KMS-11 (cell line): ENCODE measurements around the gene PDS5B.

Experiments used
- H2AFZ ChIP-seq: fragments of 200-600 bp; sonication (generic); 2 replicates; pipeline ENCODE4 v1.6.1; 2016; ENCODE audit warnings: antibody characterized with exemption, mixed run types, low read depth
- H3K27ac ChIP-seq: fragments of 200-600 bp; sonication (generic); 2 replicates; pipeline ENCODE4 v1.6.1; 2016; ENCODE audit warnings: mild to moderate bottlenecking, mixed run types
- H3K27me3 ChIP-seq: fragments of 200-600 bp; sonication (generic); 2 replicates; pipeline ENCODE4 v1.6.1; 2017; ENCODE audit warnings: mild to moderate bottlenecking, low read depth, mixed run types, moderate library complexity; ENCODE audit not compliant: insufficient read depth
- H3K36me3 ChIP-seq: fragments of 200-600 bp; sonication (generic); 2 replicates; pipeline ENCODE4 v1.6.1; 2017; ENCODE audit warnings: mild to moderate bottlenecking, mixed run types; ENCODE audit not compliant: insufficient read depth
- H3K4me1 ChIP-seq: fragments of 200-600 bp; sonication (generic); 2 replicates; pipeline ENCODE4 v1.6.1; 2016; ENCODE audit warnings: mild to moderate bottlenecking, low read depth, mixed run types; ENCODE audit not compliant: poor library complexity, severe bottlenecking
- H3K4me2 ChIP-seq: fragments of 200-600 bp; sonication (generic); 2 replicates; pipeline ENCODE4 v1.7.0; 2016; ENCODE audit warnings: mild to moderate bottlenecking, mixed run types
- H3K4me3 ChIP-seq: fragments of 200-600 bp; sonication (generic); IDR thresholded peaks from 2 replicates; pipeline ENCODE4 v1.6.1; 2017; ENCODE audit warnings: low read depth, low read length, mixed read lengths; ENCODE audit not compliant: insufficient read depth
- H3K79me2 ChIP-seq: fragments of 200-600 bp; sonication (generic); 2 replicates; pipeline ENCODE4 v1.6.1; 2016; ENCODE audit warnings: low read depth, mixed run types; ENCODE audit not compliant: insufficient read depth
- H3K9ac ChIP-seq: fragments of 200-600 bp; sonication (generic); 2 replicates; pipeline ENCODE4 v1.6.1; 2016; ENCODE audit warnings: mild to moderate bottlenecking, mixed run types
- H4K20me1 ChIP-seq: fragments of 200-600 bp; sonication (generic); 2 replicates; pipeline ENCODE4 v1.6.1; 2016; ENCODE audit warnings: mild to moderate bottlenecking, mixed run types; ENCODE audit not compliant: insufficient read depth
- TF ChIP-seq, protein P1 (sequence below): fragments of 200-600 bp; sonication (generic); conservative IDR thresholded peaks from 2 replicates; pipeline ENCODE4 v1.6.1; 2017; ENCODE audit warnings: low read depth, mild to moderate bottlenecking, antibody characterized with exemption, low read length, moderate library complexity, mixed read lengths

PDS5B gene

DNA sequence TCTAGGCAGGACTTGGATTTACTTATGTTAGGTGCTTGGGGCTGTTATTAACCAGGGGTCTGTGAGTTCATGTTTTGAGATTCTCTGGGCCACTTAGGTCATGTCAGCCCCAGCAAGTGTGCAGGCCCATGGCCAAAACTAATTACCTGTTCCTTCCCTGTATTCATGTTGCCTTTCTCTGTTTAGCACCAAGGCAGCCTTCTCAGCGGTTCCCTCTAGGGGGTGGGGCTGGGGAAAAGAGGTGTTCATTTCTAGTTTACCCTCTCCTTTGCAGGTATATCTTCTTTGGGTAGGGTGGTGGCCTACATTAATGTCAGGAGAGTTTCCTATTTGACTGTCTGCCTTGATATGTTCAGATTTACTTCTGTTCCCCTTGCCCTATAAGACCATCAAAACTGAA is 61.7 kb downstream of the PDS5B start:
- H3K4me2 ChIP-seq = no peak overlapping the region
- TF ChIP-seq, protein P1, sequence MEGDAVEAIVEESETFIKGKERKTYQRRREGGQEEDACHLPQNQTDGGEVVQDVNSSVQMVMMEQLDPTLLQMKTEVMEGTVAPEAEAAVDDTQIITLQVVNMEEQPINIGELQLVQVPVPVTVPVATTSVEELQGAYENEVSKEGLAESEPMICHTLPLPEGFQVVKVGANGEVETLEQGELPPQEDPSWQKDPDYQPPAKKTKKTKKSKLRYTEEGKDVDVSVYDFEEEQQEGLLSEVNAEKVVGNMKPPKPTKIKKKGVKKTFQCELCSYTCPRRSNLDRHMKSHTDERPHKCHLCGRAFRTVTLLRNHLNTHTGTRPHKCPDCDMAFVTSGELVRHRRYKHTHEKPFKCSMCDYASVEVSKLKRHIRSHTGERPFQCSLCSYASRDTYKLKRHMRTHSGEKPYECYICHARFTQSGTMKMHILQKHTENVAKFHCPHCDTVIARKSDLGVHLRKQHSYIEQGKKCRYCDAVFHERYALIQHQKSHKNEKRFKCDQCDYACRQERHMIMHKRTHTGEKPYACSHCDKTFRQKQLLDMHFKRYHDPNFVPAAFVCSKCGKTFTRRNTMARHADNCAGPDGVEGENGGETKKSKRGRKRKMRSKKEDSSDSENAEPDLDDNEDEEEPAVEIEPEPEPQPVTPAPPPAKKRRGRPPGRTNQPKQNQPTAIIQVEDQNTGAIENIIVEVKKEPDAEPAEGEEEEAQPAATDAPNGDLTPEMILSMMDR = no peak

DNA sequence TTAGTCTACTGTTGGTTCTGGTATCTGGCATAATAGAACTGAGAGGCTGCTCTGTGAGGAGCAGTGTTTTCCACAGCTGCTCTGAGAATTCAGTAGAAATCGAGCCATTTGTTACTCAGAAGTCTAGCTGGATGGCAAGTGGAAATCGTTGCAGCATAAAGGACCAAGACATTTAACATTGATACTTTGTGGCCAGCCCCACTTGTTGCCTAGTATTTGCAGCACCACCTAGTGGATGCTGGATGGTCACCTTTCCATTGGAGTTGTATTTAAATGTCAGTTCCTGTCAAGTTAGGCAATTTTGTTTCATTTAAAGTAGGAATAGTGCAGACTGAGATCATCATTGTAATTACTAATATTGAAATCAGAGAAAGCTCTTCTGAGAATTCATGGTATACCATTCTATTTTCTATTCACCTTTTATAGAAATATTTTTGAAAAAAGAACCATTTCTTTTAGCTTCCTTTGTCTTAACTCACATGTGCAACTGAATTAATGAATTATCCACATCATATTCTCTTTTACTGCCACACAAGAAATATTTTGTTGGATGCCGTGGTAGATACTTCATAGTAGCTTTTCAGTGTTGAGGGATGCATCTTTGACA is 64.6 kb downstream of the PDS5B start:
- no peak overlapping the region for H3K27ac ChIP-seq
- no peaks in the 10 kb centered on the region for H3K4me1 ChIP-seq
- no peaks in the 10 kb centered on the region for H4K20me1 ChIP-seq
- H3K4me3 ChIP-seq = no peak overlapping the region
- no peak overlapping the region for H2AFZ ChIP-seq
- H3K4me2 ChIP-seq = no peak overlapping the region
- H3K36me3 ChIP-seq = no peaks in the 10 kb centered on the region
- peaks cover 3% of the 10 kb centered on the region; the same call in 1 of the 2 replicates for H3K79me2 ChIP-seq
- no peak overlapping the region for H3K9ac ChIP-seq
- TF ChIP-seq, protein P1 = peak; percentile 30; the same call in 1 of the 2 replicates
- no peaks in the 10 kb centered on the region for H3K27me3 ChIP-seq

More for the DNA sequence above, 61.7 kb downstream of the PDS5B start:
- Histone ChIP-seq H3K36me3 (no peaks in the 10 kb centered on the region), H3K4me1 (no peaks in the 10 kb centered on the region), H2AFZ (no peak overlapping the region), H3K79me2 (peaks cover 22% of the 10 kb centered on the region; the same call in 1 of the 2 replicates), H3K9ac (no peak overlapping the region), H3K27me3 (no peaks in the 10 kb centered on the region), H4K20me1 (no peaks in the 10 kb centered on the region), H3K4me3 (no peak overlapping the region), H3K27ac (no peak overlapping the region)

DNA sequence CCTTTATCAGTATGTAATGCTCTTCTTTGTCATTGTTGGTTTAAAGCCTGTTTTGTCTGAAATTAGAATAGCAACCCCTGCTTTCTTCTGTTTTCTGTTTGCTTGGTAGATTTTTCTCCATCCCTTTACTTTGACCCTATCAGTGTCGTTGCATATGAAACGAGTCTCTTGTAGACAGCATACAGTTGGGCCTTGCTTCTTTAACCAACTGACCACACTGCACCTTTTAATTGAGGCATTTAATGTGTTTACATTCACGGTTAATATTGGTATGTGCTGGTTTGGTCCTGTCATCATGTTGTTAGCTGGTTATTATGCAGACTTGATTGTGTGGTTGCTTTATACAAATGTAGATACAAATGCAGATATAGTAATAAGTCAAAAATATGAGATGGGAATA is 71.1 kb downstream of the PDS5B start:
- TF ChIP-seq, protein P1 = no peak
- no peak overlapping the region for H3K4me2 ChIP-seq
- H3K4me1 ChIP-seq = no peaks in the 10 kb centered on the region
- H3K36me3 ChIP-seq = no peaks in the 10 kb centered on the region
- no peak overlapping the region for H2AFZ ChIP-seq
- no peak overlapping the region for H3K9ac ChIP-seq
- no peaks in the 10 kb centered on the region for H4K20me1 ChIP-seq
- no peak overlapping the region for H3K27ac ChIP-seq
- no peak overlapping the region for H3K4me3 ChIP-seq
- H3K79me2 ChIP-seq = no peaks in the 10 kb centered on the region
- H3K27me3 ChIP-seq = no peaks in the 10 kb centered on the region

DNA sequence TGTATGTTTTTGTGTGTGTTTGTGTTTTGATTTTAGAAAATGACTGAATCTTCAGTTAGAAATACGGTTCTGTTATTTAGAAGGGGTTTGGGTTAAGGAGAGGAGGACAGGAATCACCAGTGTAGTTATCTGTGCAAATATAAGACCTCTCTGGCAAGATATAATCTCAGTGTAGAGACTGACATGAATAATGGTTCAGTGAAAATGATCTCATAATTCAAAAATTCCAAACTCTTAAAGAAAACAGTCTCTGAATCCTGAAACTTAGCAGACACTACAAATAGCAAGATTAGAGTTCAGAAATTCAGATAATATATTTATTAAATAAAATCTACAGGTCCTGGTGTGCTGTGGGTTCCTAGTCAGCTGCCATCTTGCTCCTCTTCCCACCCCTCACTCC is 73.5 kb downstream of the PDS5B start:
- Histone ChIP-seq H4K20me1 (no peaks in the 10 kb centered on the region), H3K4me1 (no peaks in the 10 kb centered on the region), H2AFZ (no peak overlapping the region), H3K79me2 (no peaks in the 10 kb centered on the region), H3K27ac (no peak overlapping the region), H3K27me3 (no peaks in the 10 kb centered on the region), H3K4me3 (no peak overlapping the region), H3K36me3 (no peaks in the 10 kb centered on the region), H3K4me2 (no peak overlapping the region), H3K9ac (no peak overlapping the region)
- TF ChIP-seq, protein P1 = no peak
